Upper lobe of left lung (tissue), 4 donors: ENCODE data around the gene PHF1.

Source experiments
- CTCF ChIP-seq, 6 experiments: fragments of 450-650 bp in 4 of 6; fragments of 200-600 bp in 2 of 6; sonication (generic) in 2 of 6; IDR thresholded peaks; one replicate each; pipeline ENCODE4 v1.5.1; 2016 to 2019; ENCODE audit warnings: antibody characterized with exemption in 6 of 6
- POLR2A ChIP-seq, 4 donors: fragments of 450-650 bp; IDR thresholded peaks; one replicate each; pipeline ENCODE4 v1.5.1; 2016 to 2017; ENCODE audit warnings: antibody characterized with exemption in 4 of 4, mild to moderate bottlenecking in 2 of 4
- POLR2AphosphoS5 ChIP-seq, 2 donors: sonication (generic); formaldehyde crosslinking; IDR thresholded peaks; one replicate each; pipeline ENCODE4 v1.5.1; 2017; ENCODE audit warnings: antibody characterized with exemption in 2 of 2

GRCh38 chr6:33456156-33456555, 45.3 kb downstream of the PHF1 start:
- TF ChIP-seq POLR2AphosphoS5 (IDR thresholded peaks at IDR 0.05) (no peak), CTCF (IDR thresholded peaks at IDR 0.05) (no peak), POLR2A (IDR thresholded peaks at IDR 0.05) (no peak)
